Activated naive CD8-positive, alpha-beta T cell treated with anti-CD3 and anti-CD28 coated beads for 36 hours (primary cell): ENCODE results near the gene SKP1. TPM values are rescaled to one million over a fixed set of nuclear protein-coding genes. Genes with fewer than 3 reads are reported as not detected.
A peak's percentile ranks its signal among the peaks of the same experiment; 100 is the strongest.

Experiments
- DNase-seq: peaks from one replicate; pipeline ENCODE4 v3.0.0; 2021
- H3K27ac Mint-ChIP-seq: one replicate; pipeline ENCODE4 v1.8.0; 2022; ENCODE audit warnings: mild to moderate bottlenecking, moderate library complexity, mixed read lengths
- H3K27me3 Mint-ChIP-seq: one replicate; pipeline ENCODE4 v1.8.0; 2022; ENCODE audit warnings: mild to moderate bottlenecking, mixed read lengths
- H3K36me3 Mint-ChIP-seq: one replicate; pipeline ENCODE4 v1.8.0; 2021; ENCODE audit warnings: mild to moderate bottlenecking, mixed read lengths
- H3K4me1 Mint-ChIP-seq: one replicate; pipeline ENCODE4 v1.8.0; 2021; ENCODE audit warnings: mixed read lengths
- H3K4me3 Mint-ChIP-seq: one replicate; pipeline ENCODE4 v1.8.0; 2022; ENCODE audit warnings: mild to moderate bottlenecking, moderate library complexity, mixed read lengths
- H3K9me3 Mint-ChIP-seq: one replicate; pipeline ENCODE4 v1.8.0; 2022; ENCODE audit warnings: mixed read lengths
- total RNA-seq, 2 experiments: library from RNA; stranded (reverse); gene quantifications; one replicate each; pipeline ENCODE4 v1.2.3, GENCODE V29; 2021

SKP1 gene
- total RNA-seq, 2 experiments from 2014 or later, result 253 to 260 TPM

GRCh38 chr5:134103397-134103796 lies 73.4 kb downstream of the SKP1 start:
- Mint-ChIP-seq H3K27me3 (no peaks in the 10 kb centered on the region), H3K4me1 (peaks cover 83% of the 10 kb centered on the region), H3K4me3 (peak overlapping the region; percentile 57), H3K36me3 (no peaks in the 10 kb centered on the region), H3K27ac (peak overlapping the region; percentile 83), H3K9me3 (no peaks in the 10 kb centered on the region)
- DNase-seq, result no peak

- peaks cover 86% of the 10 kb centered on the region for H3K4me1 Mint-ChIP-seq
- H3K4me3 Mint-ChIP-seq, result no peak overlapping the region
- DNase-seq, result peak; percentile 80
- no peaks in the 10 kb centered on the region for H3K27me3 Mint-ChIP-seq
- no peaks in the 10 kb centered on the region for H3K9me3 Mint-ChIP-seq
- H3K36me3 Mint-ChIP-seq, result no peaks in the 10 kb centered on the region
- H3K27ac Mint-ChIP-seq, result no peak overlapping the region
These were observed 74.9 kb downstream of the SKP1 start for GRCh38 chr5:134101686-134102439.

GRCh38 chr5:134100283-134101091 lies 76.3 kb downstream of the SKP1 start:
- Mint-ChIP-seq H3K27me3 (no peaks in the 10 kb centered on the region), H3K9me3 (no peaks in the 10 kb centered on the region), H3K27ac (peak overlapping the region; percentile 90), H3K4me3 (peak overlapping the region; percentile 53), H3K4me1 (peaks cover 84% of the 10 kb centered on the region), H3K36me3 (no peaks in the 10 kb centered on the region)
- DNase-seq, result peak; percentile 92

- peaks cover 81% of the 10 kb centered on the region for H3K4me1 Mint-ChIP-seq
- peak overlapping the region; percentile 42 for H3K4me3 Mint-ChIP-seq
- no peaks in the 10 kb centered on the region for H3K27me3 Mint-ChIP-seq
These were observed 76.8 kb downstream of the SKP1 start for GRCh38 chr5:134099939-134100282.

GRCh38 chr5:134099288-134099872 lies 77.4 kb downstream of the SKP1 start:
- H3K36me3 Mint-ChIP-seq, result no peaks in the 10 kb centered on the region
- no peaks in the 10 kb centered on the region for H3K9me3 Mint-ChIP-seq
- peaks cover 76% of the 10 kb centered on the region for H3K4me1 Mint-ChIP-seq
- no peaks in the 10 kb centered on the region for H3K27me3 Mint-ChIP-seq
- H3K4me3 Mint-ChIP-seq, result peak overlapping the region; percentile 42
- no peak for DNase-seq
- H3K27ac Mint-ChIP-seq, result peak overlapping the region; percentile 90

More at GRCh38 chr5:134099939-134100282, 76.8 kb downstream of the SKP1 start:
- Mint-ChIP-seq H3K36me3 (no peaks in the 10 kb centered on the region), H3K27ac (peak overlapping the region; percentile 90), H3K9me3 (no peaks in the 10 kb centered on the region)
- DNase-seq, result no peak

Other genes starting within 250 kb of the SKP1 start
- 10 to 100 TPM; 33.4 to 33.8 TPM for gene C5orf15, start 208.3 kb downstream of the SKP1 start, total RNA-seq
- gene VDAC1, start 172.0 kb downstream of the SKP1 start, total RNA-seq, result 100 to 1,000 TPM; 539 to 540 TPM
- gene TCF7, start 62.3 kb downstream of the SKP1 start, total RNA-seq, result 10 to 100 TPM; 66.4 to 68.7 TPM
- gene PPP2CA, start 49.1 kb upstream of the SKP1 start, total RNA-seq, result 100 to 1,000 TPM; 183 to 193 TPM
- 1 to 10 TPM; 1.6 to 3.6 TPM for gene CDKL3, start 190.2 kb upstream of the SKP1 start, total RNA-seq
- gene UBE2B, start 194.6 kb upstream of the SKP1 start, total RNA-seq, result 10 to 100 TPM; 93.8 to 94.0 TPM
- 10 to 100 TPM; 42.6 to 44.5 TPM for gene CDKN2AIPNL, start 234.9 kb upstream of the SKP1 start, total RNA-seq